GM13976 (cell line): Measurements from ENCODE around the gene GALNT3.

Experiments
- DNase-seq: peaks from one replicate; pipeline ENCODE4 v3.0.0; 2012; ENCODE audit warnings: low spot score
- in situ Hi-C: fragments of 300-500 bp; cut with MboI; formaldehyde crosslinking; loops from one replicate; pipeline ENCODE4 v1.12.0; 2022; ENCODE audit warnings: low sequenced_read_pairs, mixed read lengths, inconsistent platforms; ENCODE audit not compliant: unreplicated experiment
- TF ChIP-seq, protein P1 (sequence below): IDR thresholded peaks from 2 replicates; pipeline ENCODE4 v1.5.1; 2012; ENCODE audit warnings: borderline replicate concordance, mild to moderate bottlenecking; ENCODE audit not compliant: insufficient read depth; ENCODE audit errors: extremely low read depth, missing control alignments, control extremely low read depth

The GALNT3 gene

DNA sequence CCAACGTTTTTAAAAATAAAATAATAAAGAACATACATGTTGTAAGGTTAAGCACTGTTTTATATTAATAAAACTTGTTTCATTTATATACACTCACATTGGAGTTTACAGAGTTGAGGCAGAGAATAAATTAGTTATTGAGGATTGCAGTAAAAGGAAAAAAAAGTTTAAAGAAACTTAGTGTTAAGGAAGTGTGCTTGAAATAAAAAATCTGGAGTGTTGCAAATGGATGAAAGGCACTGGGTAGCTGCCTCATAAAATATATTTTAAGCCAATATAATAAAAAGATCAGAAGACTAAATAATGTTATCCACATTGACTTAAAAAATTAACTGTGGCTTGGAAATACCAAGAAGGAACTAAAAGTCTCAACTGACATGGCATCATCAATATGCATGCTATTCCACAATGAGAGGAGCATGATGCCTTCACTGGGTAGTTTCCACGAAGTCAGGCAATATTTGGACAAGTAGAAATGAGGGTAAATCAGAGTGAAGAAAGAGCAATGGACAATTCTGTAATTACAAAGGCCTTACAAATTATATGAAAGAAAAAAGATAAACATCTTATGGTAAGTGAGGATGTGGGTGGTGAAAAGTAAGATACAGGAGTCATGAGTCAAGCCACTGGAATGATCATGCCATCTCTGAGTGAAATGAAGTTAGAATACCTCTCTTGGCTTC, 2.5 kb downstream of the GALNT3 start:
- DNase-seq: no peak
- in situ Hi-C loops: no loop called here
- TF ChIP-seq, protein P1, sequence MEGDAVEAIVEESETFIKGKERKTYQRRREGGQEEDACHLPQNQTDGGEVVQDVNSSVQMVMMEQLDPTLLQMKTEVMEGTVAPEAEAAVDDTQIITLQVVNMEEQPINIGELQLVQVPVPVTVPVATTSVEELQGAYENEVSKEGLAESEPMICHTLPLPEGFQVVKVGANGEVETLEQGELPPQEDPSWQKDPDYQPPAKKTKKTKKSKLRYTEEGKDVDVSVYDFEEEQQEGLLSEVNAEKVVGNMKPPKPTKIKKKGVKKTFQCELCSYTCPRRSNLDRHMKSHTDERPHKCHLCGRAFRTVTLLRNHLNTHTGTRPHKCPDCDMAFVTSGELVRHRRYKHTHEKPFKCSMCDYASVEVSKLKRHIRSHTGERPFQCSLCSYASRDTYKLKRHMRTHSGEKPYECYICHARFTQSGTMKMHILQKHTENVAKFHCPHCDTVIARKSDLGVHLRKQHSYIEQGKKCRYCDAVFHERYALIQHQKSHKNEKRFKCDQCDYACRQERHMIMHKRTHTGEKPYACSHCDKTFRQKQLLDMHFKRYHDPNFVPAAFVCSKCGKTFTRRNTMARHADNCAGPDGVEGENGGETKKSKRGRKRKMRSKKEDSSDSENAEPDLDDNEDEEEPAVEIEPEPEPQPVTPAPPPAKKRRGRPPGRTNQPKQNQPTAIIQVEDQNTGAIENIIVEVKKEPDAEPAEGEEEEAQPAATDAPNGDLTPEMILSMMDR: no peak

DNA sequence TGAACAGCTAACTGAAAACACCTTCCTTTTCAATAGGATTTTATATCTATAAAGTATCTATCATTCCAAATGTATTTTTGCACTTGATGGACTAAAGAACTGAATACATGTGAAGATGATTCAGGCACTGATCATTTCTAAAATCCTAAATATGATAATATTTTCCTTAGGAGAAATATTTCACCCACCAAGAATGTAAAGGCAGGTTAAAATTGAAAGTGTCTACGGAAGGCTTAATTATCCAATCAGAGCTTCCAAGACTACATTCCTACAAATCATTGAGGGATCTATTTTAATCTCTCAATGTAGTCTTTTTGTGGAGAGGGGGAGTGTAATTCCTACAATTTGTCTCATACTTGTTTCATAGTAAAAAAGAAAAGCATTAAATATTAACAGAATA, 3.6 kb downstream of the GALNT3 start:
- in situ Hi-C loops: no loop called here
- TF ChIP-seq, protein P1: no peak
- no peak for DNase-seq

DNA sequence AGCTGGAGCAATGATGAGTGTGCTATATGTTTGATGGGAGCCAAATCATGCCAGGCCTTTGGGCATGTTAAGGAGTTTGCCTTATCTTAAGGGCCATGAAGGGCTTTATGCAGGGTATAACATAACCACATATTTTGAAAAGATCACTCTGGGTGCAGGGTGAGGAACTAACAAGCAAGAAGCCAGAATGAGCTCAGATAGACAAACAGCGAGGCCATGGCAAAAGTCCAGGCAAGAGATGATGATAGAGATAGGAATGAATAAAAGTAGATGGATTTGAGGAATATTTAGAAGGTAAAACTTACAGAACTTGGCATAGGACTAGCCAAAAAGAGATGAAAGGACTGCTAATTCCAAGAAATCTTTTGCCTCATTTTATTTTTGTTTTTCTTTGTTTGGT, 6.7 kb downstream of the GALNT3 start:
- DNase-seq: no peak
- TF ChIP-seq, protein P1: no peak
- in situ Hi-C loops: no loop called here

DNA sequence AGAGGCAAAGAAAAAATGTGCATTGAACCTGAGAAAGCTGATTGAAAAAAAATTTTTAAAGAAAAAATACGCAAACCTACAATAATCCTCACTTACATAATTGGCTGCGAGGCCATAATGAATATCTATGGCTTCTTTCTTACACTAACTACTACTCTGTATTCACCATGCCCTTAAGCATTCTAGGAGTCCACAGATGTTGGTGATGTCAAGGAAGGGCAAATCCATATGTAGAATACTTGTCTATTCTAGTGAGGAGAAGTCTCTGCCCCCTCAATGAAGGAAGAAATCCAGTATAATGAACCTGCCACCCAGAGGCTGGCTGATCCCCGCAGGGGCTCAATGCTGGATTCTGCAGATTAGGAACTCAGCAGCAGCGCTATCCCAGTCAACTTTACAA, 14.3 kb downstream of the GALNT3 start:
- DNase-seq: no peak
- TF ChIP-seq, protein P1: no peak
- in situ Hi-C loops: no loop called here

DNA sequence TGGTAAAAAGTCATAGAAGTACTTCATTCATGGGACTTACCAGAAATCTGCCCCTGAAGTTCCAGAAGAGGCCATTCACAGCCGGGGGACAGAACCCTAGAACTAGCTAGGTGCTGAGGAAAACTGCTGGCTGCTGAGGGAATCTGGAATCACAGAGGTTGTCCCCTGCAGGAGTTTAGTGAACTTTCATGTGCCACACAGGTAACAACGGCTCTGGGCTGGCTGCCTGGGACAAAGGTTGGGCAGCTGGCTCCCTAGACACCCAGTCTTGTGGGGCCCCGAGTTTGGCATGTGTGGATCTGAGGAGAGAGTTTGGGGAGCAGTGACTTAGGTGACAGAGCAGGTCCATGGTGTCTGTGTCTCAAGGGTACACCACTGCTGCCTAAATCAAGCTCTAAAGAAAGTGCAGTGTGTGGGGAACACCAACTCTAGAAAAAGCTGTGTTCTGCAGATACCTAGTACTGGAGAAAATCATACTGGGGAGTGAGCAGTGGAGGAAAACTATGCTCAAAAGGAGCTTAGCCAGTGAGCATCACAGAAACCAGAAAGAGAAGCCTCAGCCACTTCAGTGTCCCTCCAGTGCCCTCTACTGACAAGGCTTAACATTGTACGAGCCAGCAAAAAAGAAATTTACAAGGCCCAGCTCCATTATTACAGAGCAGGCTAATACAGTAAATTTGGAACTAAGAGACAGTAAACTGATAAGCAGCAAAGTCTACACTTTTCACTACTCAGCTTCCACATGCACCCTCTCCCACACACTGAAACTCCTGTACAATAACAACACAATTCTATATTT, 15.2 kb downstream of the GALNT3 start:
- peak; percentile 6 for DNase-seq
- TF ChIP-seq, protein P1: peak; percentile 25
- in situ Hi-C loops: no loop called here

DNA sequence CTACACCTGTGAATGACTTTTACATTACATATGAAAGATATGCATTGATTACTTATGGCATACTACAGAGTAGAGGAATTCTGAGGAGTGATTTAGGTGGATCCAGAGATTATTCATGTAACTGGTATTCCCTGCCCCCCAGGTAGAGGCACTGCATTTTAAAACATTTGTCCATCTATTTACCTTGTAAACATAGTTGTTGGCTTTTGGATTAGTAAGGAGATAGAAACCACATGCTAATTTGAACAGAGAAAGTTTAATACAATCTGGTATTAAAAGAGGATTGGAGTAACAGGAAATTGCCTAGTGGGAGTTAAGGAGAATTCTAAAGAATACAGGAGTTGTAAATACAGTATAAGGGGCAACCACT, 15.9 kb downstream of the GALNT3 start:
- TF ChIP-seq, protein P1: no peak
- in situ Hi-C loops: no loop called here
- no peak for DNase-seq
